Mesenchymal stem cell (in vitro differentiated cells and primary cell): Measurements from ENCODE around the gene FABP3.
"Not testable (repeated sequence)": the region's sequence is repeated elsewhere in the genome, so short reads cannot be mapped to it uniquely, and the experiment has no call there.

Source experiments
- DNase-seq: peaks from one replicate; pipeline ENCODE4 v3.0.0-alpha.2; 2013
- H2AFZ ChIP-seq: one replicate; pipeline ENCODE4 v1.6.1; 2013; ENCODE audit warnings: low read depth, mild to moderate bottlenecking, control low read depth, inconsistent platforms, low read length, moderate library complexity
- H2AK5ac ChIP-seq: 2 replicates; pipeline ENCODE4 v1.6.1; 2013; ENCODE audit warnings: low read length, moderate library complexity, mild to moderate bottlenecking, inconsistent platforms; ENCODE audit not compliant: severe bottlenecking
- H2BK120ac ChIP-seq: one replicate; pipeline ENCODE4 v1.6.1; 2013; ENCODE audit warnings: low read depth, mild to moderate bottlenecking, inconsistent platforms, low read length, moderate library complexity
- H2BK12ac ChIP-seq, 2 experiments: one replicate each; pipeline ENCODE4 v1.6.1; 2013; ENCODE audit warnings: inconsistent platforms in 2 of 2, low read length in 2 of 2, mild to moderate bottlenecking in 2 of 2, moderate library complexity in 2 of 2, control low read depth in 1 of 2
- H2BK15ac ChIP-seq: one replicate; pipeline ENCODE4 v1.6.1; 2013; ENCODE audit warnings: mild to moderate bottlenecking, low read depth, inconsistent platforms; ENCODE audit not compliant: poor library complexity, severe bottlenecking
- H2BK5ac ChIP-seq: 2 replicates; pipeline ENCODE4 v1.6.1; 2013; ENCODE audit warnings: low read depth, mild to moderate bottlenecking, low read length, control low read depth, inconsistent platforms; ENCODE audit not compliant: poor library complexity, severe bottlenecking
- H3K14ac ChIP-seq, 2 experiments: one replicate each; pipeline ENCODE4 v1.6.1; 2013; ENCODE audit warnings: inconsistent platforms in 2 of 2, low read length in 2 of 2, control low read depth in 1 of 2, mild to moderate bottlenecking in 1 of 2, moderate library complexity in 1 of 2
- H3K18ac ChIP-seq, 2 experiments: one replicate each; pipeline ENCODE4 v1.6.1; 2013; ENCODE audit warnings: inconsistent platforms in 2 of 2, low read length in 2 of 2, control low read depth in 1 of 2, low read depth in 1 of 2, mild to moderate bottlenecking in 1 of 2
- H3K23ac ChIP-seq, 2 experiments: one replicate each; pipeline ENCODE4 v1.6.1; 2013; ENCODE audit warnings: inconsistent platforms in 2 of 2, low read length in 2 of 2, mild to moderate bottlenecking in 2 of 2, moderate library complexity in 2 of 2, control low read depth in 1 of 2
- H3K27ac ChIP-seq: 2 replicates; pipeline ENCODE4 v1.5.1; 2013; ENCODE audit warnings: mild to moderate bottlenecking, moderate library complexity, low read length, control low read depth, inconsistent platforms; ENCODE audit not compliant: poor library complexity, severe bottlenecking
- H3K27me3 ChIP-seq, 2 experiments: 2 replicates each; pipeline versions ENCODE4 v1.6.1 to v1.7.0; 2013; ENCODE audit warnings: low read length in 2 of 2, mild to moderate bottlenecking in 2 of 2, moderate library complexity in 2 of 2, control low read depth in 1 of 2, inconsistent platforms in 1 of 2; ENCODE audit not compliant: control insufficient read depth in 1 of 2, insufficient read depth in 1 of 2
- H3K36me3 ChIP-seq, 2 experiments: 2 replicates each; pipeline versions ENCODE4 v1.6.1 to v1.7.0; 2013; ENCODE audit warnings: low read length in 2 of 2, control low read depth in 1 of 2, inconsistent platforms in 1 of 2, low read depth in 1 of 2, mild to moderate bottlenecking in 1 of 2; ENCODE audit not compliant: insufficient read depth in 2 of 2, control insufficient read depth in 1 of 2
- H3K4ac ChIP-seq, 2 experiments: one replicate each; pipeline ENCODE4 v1.6.1; 2013; ENCODE audit warnings: inconsistent platforms in 2 of 2, low read length in 2 of 2, mild to moderate bottlenecking in 2 of 2, moderate library complexity in 2 of 2, control low read depth in 1 of 2, low read depth in 1 of 2
- H3K4me1 ChIP-seq: 2 replicates; pipeline ENCODE4 v1.6.1; 2013; ENCODE audit warnings: low read depth, low read length, control low read depth; ENCODE audit not compliant: control insufficient read depth, insufficient read depth
- H3K4me2 ChIP-seq: 2 replicates; pipeline ENCODE4 v1.6.1; 2013; ENCODE audit warnings: low read length, mild to moderate bottlenecking, inconsistent platforms; ENCODE audit not compliant: poor library complexity, severe bottlenecking
- H3K4me3 ChIP-seq, 2 experiments: 2 replicates each; pipeline versions ENCODE4 v1.5.1 to v1.7.0; 2013; ENCODE audit warnings: low read length in 2 of 2, mild to moderate bottlenecking in 2 of 2, control low read depth in 1 of 2, low read depth in 1 of 2; ENCODE audit not compliant: insufficient read depth in 1 of 2
- H3K79me1 ChIP-seq: replicated peaks from 2 replicates; pipeline ENCODE4 v1.6.1; 2013; ENCODE audit warnings: mild to moderate bottlenecking, control low read depth, low read length, inconsistent platforms; ENCODE audit not compliant: poor library complexity, severe bottlenecking
- H3K9ac ChIP-seq: 2 replicates; pipeline ENCODE4 v1.7.0; 2013; ENCODE audit warnings: mild to moderate bottlenecking, low read length, moderate library complexity
- H3K9me3 ChIP-seq: 2 replicates; pipeline ENCODE4 v1.7.0; 2013; ENCODE audit warnings: mild to moderate bottlenecking, low read length; ENCODE audit not compliant: control insufficient read depth
- H4K8ac ChIP-seq: one replicate; pipeline ENCODE4 v1.6.1; 2013; ENCODE audit warnings: inconsistent platforms, mild to moderate bottlenecking, low read length, moderate library complexity
- H4K91ac ChIP-seq: one replicate; pipeline ENCODE4 v1.6.1; 2013; ENCODE audit warnings: mild to moderate bottlenecking, low read length, inconsistent platforms
- WGBS: methylation state at CpG from one replicate; pipeline ENCODE4 v1.1.7; 2013; ENCODE audit warnings: mixed read lengths; 5-methylcytosine and 5-hydroxymethylcytosine counted together

FABP3 gene

GRCh38 chr1:31386576-31387243 is 13.8 kb upstream of the FABP3 start:
- H2BK15ac ChIP-seq, H3K79me1 ChIP-seq, H3K18ac ChIP-seq, H2BK120ac ChIP-seq, H2AK5ac ChIP-seq, H3K9me3 ChIP-seq, H3K23ac ChIP-seq, H3K14ac ChIP-seq, H3K4ac ChIP-seq, H3K36me3 ChIP-seq, H3K4me2 ChIP-seq, DNase-seq, H3K27me3 ChIP-seq, H3K9ac ChIP-seq, H3K4me3 ChIP-seq, H2AFZ ChIP-seq, H2BK5ac ChIP-seq, H3K4me1 ChIP-seq, H3K27ac ChIP-seq, H2BK12ac ChIP-seq, H4K8ac ChIP-seq, H4K91ac ChIP-seq: not testable (repeated sequence)
- 73% methylated on average over 8 of the region's 8 CpGs for WGBS

GRCh38 chr1:31383967-31384366 is 11.1 kb upstream of the FABP3 start:
- Histone ChIP-seq H2BK12ac (no peak overlapping the region), H2BK120ac (no peak overlapping the region), H3K18ac (no peak overlapping the region), H2AFZ (no peak overlapping the region), H3K36me3 (no peaks in the 10 kb centered on the region), H4K8ac (no peak overlapping the region), H3K27ac (no peak overlapping the region), H3K79me1 (no peaks in the 10 kb centered on the region), H3K4ac (no peak overlapping the region), H3K14ac (no peak overlapping the region), H2BK5ac (no peak overlapping the region), H2AK5ac (no peak overlapping the region), H3K23ac (no peak overlapping the region), H2BK15ac (no peak overlapping the region), H3K4me2 (no peak overlapping the region), H3K4me3 (no peak overlapping the region), H3K4me1 (peaks cover 4% of the 10 kb centered on the region), H4K91ac (no peak overlapping the region), H3K27me3 (no peaks in the 10 kb centered on the region), H3K9ac (no peak overlapping the region), H3K9me3 (no peaks in the 10 kb centered on the region)
- 100% methylated on average over 1 of the region's 1 CpG for WGBS
- no peak for DNase-seq

- H2AFZ ChIP-seq: no peak overlapping the region
- no peak overlapping the region for H3K4me2 ChIP-seq
- H3K4me1 ChIP-seq: peaks cover 2% of the 10 kb centered on the region
- 88% methylated on average over 3 of the region's 3 CpGs for WGBS
- H3K4me3 ChIP-seq: no peak overlapping the region
- no peak overlapping the region for H2BK5ac ChIP-seq
- H3K18ac ChIP-seq: no peak overlapping the region
- no peak overlapping the region for H3K14ac ChIP-seq
- H2BK15ac ChIP-seq: no peak overlapping the region
- no peak overlapping the region for H3K9ac ChIP-seq
- no peaks in the 10 kb centered on the region for H3K36me3 ChIP-seq
- H3K9me3 ChIP-seq: no peaks in the 10 kb centered on the region
- no peak for DNase-seq
- H4K8ac ChIP-seq: no peak overlapping the region
- H2AK5ac ChIP-seq: no peak overlapping the region
- no peak overlapping the region for H2BK12ac ChIP-seq
- no peak overlapping the region for H3K27ac ChIP-seq
- no peaks in the 10 kb centered on the region for H3K27me3 ChIP-seq
- H3K23ac ChIP-seq: no peak overlapping the region
- no peak overlapping the region for H3K4ac ChIP-seq
- H4K91ac ChIP-seq: no peak overlapping the region
- H3K79me1 ChIP-seq: no peaks in the 10 kb centered on the region
- no peak overlapping the region for H2BK120ac ChIP-seq
These were observed 9.6 kb upstream of the FABP3 start for GRCh38 chr1:31382379-31382989.

GRCh38 chr1:31381394-31382294 is 8.8 kb upstream of the FABP3 start:
- peaks cover 7% of the 10 kb centered on the region for H3K4me1 ChIP-seq
- no peak overlapping the region for H2AK5ac ChIP-seq
- H4K8ac ChIP-seq: no peak overlapping the region
- no peak overlapping the region for H2AFZ ChIP-seq
- no peak overlapping the region for H3K23ac ChIP-seq
- H3K9ac ChIP-seq: no peak overlapping the region
- no peaks in the 10 kb centered on the region for H3K27me3 ChIP-seq
- H3K4me3 ChIP-seq: no peak overlapping the region
- no peak overlapping the region for H4K91ac ChIP-seq
- H2BK120ac ChIP-seq: no peak overlapping the region
- H2BK15ac ChIP-seq: peak overlapping the region; percentile 35
- H3K14ac ChIP-seq: no peak overlapping the region
- H3K79me1 ChIP-seq: no peaks in the 10 kb centered on the region
- no peaks in the 10 kb centered on the region for H3K9me3 ChIP-seq
- WGBS: 71% methylated on average over 6 of the region's 6 CpGs
- no peaks in the 10 kb centered on the region for H3K36me3 ChIP-seq
- no peak overlapping the region for H2BK12ac ChIP-seq
- no peak for DNase-seq
- H3K4ac ChIP-seq: no peak overlapping the region
- H3K18ac ChIP-seq: no peak overlapping the region
- H3K27ac ChIP-seq: no peak overlapping the region
- H3K4me2 ChIP-seq: no peak overlapping the region
- H2BK5ac ChIP-seq: no peak overlapping the region
